K562 (cell line): Measurements from ENCODE around the gene PON2. TPM values are rescaled to one million over a fixed set of nuclear protein-coding genes. Genes with fewer than 3 reads are reported as not detected.

ENCODE experiments used
- ATAC-seq: fragments of 200-7000 bp; cut with Tn5 transposase; 3 replicates; pipeline ENCODE4 v1.9.1; 2020; ENCODE audit warnings: moderate library complexity
- BruUV-seq: library from RNA; stranded (reverse); fragments of 400-500 nt; replicated peaks from 2 replicates; lab custom pipeline; 2021; lab: Mats Ljungman, UMichigan
- CTCF ChIA-PET: fragments of 300-600 bp; formaldehyde crosslinking; extraction: SDS; loops from one replicate; lab custom pipeline; 2021; ENCODE audit warnings: low intra/inter-chr PET ratio; lab: Yijun Ruan, JAX
- POLR2A ChIA-PET: fragments of 300-600, 350-650 bp; sonication (Branson Sonifier 250); formaldehyde crosslinking; extraction: SDS; loops from one replicate; lab custom pipeline; 2021; ENCODE audit warnings: antibody characterized with exemption, inconsistent platforms; lab: Yijun Ruan, JAX
- DNase-seq, 4 experiments: peaks; one replicate each; pipeline versions ENCODE4 v3.0.0 to v3.0.0-alpha.2; 2011 to 2018; ENCODE audit warnings: low spot score in 3 of 4, mixed read lengths in 3 of 4; ENCODE audit errors: extremely low read depth in 1 of 4
- FAIRE-seq: peaks from 2 replicates; lab custom pipeline; 2011; peaks lifted over from hg19 to GRCh38; lab: Jason Lieb, UNC
- H2AFZ ChIP-seq: 2 replicates; pipeline ENCODE4 v1.6.0; 2011; ENCODE audit warnings: low read depth, low read length, control low read depth, inconsistent platforms
- H3K27ac ChIP-seq: fragments of 200-600 bp; 3 replicates; pipeline ENCODE4 v1.8.0; 2011; ENCODE audit warnings: low read depth, mild to moderate bottlenecking, control low read depth, inconsistent platforms, low read length, moderate library complexity, mixed read lengths; ENCODE audit errors: extremely low read depth
- H3K27me3 ChIP-seq, 2 experiments: fragments of 300-600 bp in 1 of 2; 2 replicates in 1 of 2; 3 replicates in 1 of 2; pipeline versions ENCODE4 v1.6.0 to v1.8.0; 2011; ENCODE audit warnings: inconsistent platforms in 2 of 2, low read length in 2 of 2, mild to moderate bottlenecking in 1 of 2, mixed read lengths in 1 of 2, moderate library complexity in 1 of 2; ENCODE audit not compliant: control insufficient read depth in 2 of 2, insufficient read depth in 2 of 2
- H3K36me3 ChIP-seq: fragments of 300-600 bp; 3 replicates; pipeline ENCODE4 v1.8.0; 2011; ENCODE audit warnings: mild to moderate bottlenecking, low read length, inconsistent platforms; ENCODE audit not compliant: control insufficient read depth, insufficient read depth
- H3K4me1 ChIP-seq, 2 experiments: fragments of 200-600 bp in 1 of 2; replicated peaks in 1 of 2; 2 replicates in 1 of 2; 3 replicates in 1 of 2; pipeline versions ENCODE4 v1.5.1 to v1.8.0; 2011; ENCODE audit warnings: inconsistent platforms in 2 of 2, low read length in 2 of 2, mild to moderate bottlenecking in 1 of 2, mixed read lengths in 1 of 2, moderate library complexity in 1 of 2; ENCODE audit not compliant: control insufficient read depth in 2 of 2, insufficient read depth in 2 of 2
- H3K4me2 ChIP-seq: 2 replicates; pipeline ENCODE4 v1.6.1; 2011; ENCODE audit warnings: low read length, control low read depth, inconsistent platforms, mixed read lengths; ENCODE audit not compliant: insufficient read depth
- H3K4me3 ChIP-seq: fragments of 200-600 bp; sonication (generic), shearing (Covaris generic); 2 replicates; pipeline ENCODE4 v1.5.1; 2016; ENCODE audit warnings: control low read depth, inconsistent platforms
- H3K79me2 ChIP-seq: fragments of 200-600 bp; 3 replicates; pipeline ENCODE4 v1.8.0; 2011; ENCODE audit warnings: low read length, inconsistent platforms; ENCODE audit not compliant: control insufficient read depth, insufficient read depth
- H3K9ac ChIP-seq, 2 experiments: 2 replicates each; pipeline versions ENCODE4 v1.6.0 to v1.6.1; 2011; ENCODE audit warnings: low read depth in 2 of 2, low read length in 2 of 2, control low read depth in 1 of 2, inconsistent platforms in 1 of 2, mild to moderate bottlenecking in 1 of 2, mixed read lengths in 1 of 2; ENCODE audit not compliant: insufficient read depth in 1 of 2
- H3K9me1 ChIP-seq: one replicate; pipeline ENCODE4 v1.6.0; 2011; ENCODE audit warnings: inconsistent platforms, mild to moderate bottlenecking, low read length, moderate library complexity; ENCODE audit not compliant: control insufficient read depth, insufficient read depth
- H3K9me3 ChIP-seq: replicated peaks from 2 replicates; pipeline ENCODE4 v1.5.1; 2011; ENCODE audit warnings: low read depth, low read length, inconsistent platforms; ENCODE audit not compliant: control insufficient read depth, insufficient read depth
- H4K20me1 ChIP-seq: replicated peaks from 2 replicates; pipeline ENCODE4 v1.6.1; 2011; ENCODE audit warnings: low read length, inconsistent platforms, mixed read lengths; ENCODE audit not compliant: control insufficient read depth, insufficient read depth
- BRF2 ChIP-seq: IDR thresholded peaks from 3 replicates; pipeline ENCODE4 v1.6.1; 2011; ENCODE audit warnings: borderline replicate concordance, mild to moderate bottlenecking; ENCODE audit not compliant: insufficient read length, insufficient read depth
- CBX3 ChIP-seq, 2 experiments: IDR thresholded peaks; 1 replicate in 1 of 2; 2 replicates in 1 of 2; pipeline ENCODE4 v1.6.1; 2012; ENCODE audit warnings: inconsistent platforms in 2 of 2, low read length in 2 of 2, borderline replicate concordance in 1 of 2, control low read depth in 1 of 2
- E2F8 ChIP-seq: fragments of 450-650 bp; IDR thresholded peaks from 2 replicates; pipeline ENCODE4 v1.7.1; 2018; ENCODE audit warnings: mild to moderate bottlenecking, low read depth; ENCODE audit not compliant: partially characterized antibody
- HNRNPL ChIP-seq: fragments of 200-400 bp; formaldehyde crosslinking; IDR thresholded peaks from 2 replicates; pipeline ENCODE4 v1.6.1; 2017; ENCODE audit warnings: low read depth, mild to moderate bottlenecking, low read length
- HSF4 ChIP-seq: fragments of 250-450 bp; sonication (Bioruptor Pico); IDR thresholded peaks from 2 replicates; pipeline ENCODE4 v2.1.2; 2022; ENCODE audit warnings: mild to moderate bottlenecking, moderate library complexity, borderline replicate concordance
- SIN3B ChIP-seq: fragments of 450-650 bp; IDR thresholded peaks from 2 replicates; pipeline ENCODE4 v1.6.1; 2017; ENCODE audit warnings: low read depth, mild to moderate bottlenecking, moderate library complexity
- SMAD1 ChIP-seq: fragments of 150-350 bp; IDR thresholded peaks from 2 replicates; pipeline ENCODE4 v1.6.1; 2014; ENCODE audit warnings: low read length, low read depth; ENCODE audit not compliant: partially characterized antibody
- ZBED1 ChIP-seq: IDR thresholded peaks from 2 replicates; pipeline ENCODE4 v1.6.1; 2014
- ZKSCAN1 ChIP-seq: fragments of 150-350 bp; IDR thresholded peaks from 2 replicates; pipeline ENCODE4 v1.6.1; 2016; ENCODE audit warnings: low read depth, low read length
- ZNF395 ChIP-seq: fragments of 200-800 bp; sonication (Bioruptor generic); IDR thresholded peaks from 2 replicates; pipeline ENCODE4 v1.6.1; 2017; ENCODE audit warnings: missing genetic modification characterization, missing compliant biosample characterization
- in situ Hi-C: fragments of 300-500 bp; cut with MboI; formaldehyde crosslinking; loops from 4 replicates; pipeline ENCODE4 v1.15.0; 2018; ENCODE audit warnings: inconsistent platforms, mixed read lengths
- intact Hi-C: fragments of 100-400 bp; cut with micrococcal nuclease; formaldehyde crosslinking; loops from 2 replicates; pipeline ENCODE4 v1.14.2; 2022
- polyA plus RNA-seq, 8 experiments: library from polyadenylated mRNA; depleted of rRNA in 4 of 8; stranded (reverse) in 5 of 8; unstranded in 3 of 8; fragments of >200 nt; fragmentation: Nextera tagmentation in 2 of 8; fragmentation: Illumina TruSeq in 1 of 8; extraction: Ambion mirVana in 2 of 8; extraction: Trizol in 1 of 8; gene quantifications; 2 replicates each; pipeline versions ENCODE4 v1.2.1 to v1.2.3, GENCODE V29; 2011 to 2014; ENCODE audit warnings: inconsistent platforms in 1 of 8, missing spikeins in 1 of 8
- total RNA-seq, 7 experiments: library from RNA; depleted of rRNA in 6 of 7; stranded (reverse); fragments of >200 nt in 6 of 7; fragmentation: Illumina TruSeq in 2 of 7; extraction: Trizol in 2 of 7; gene quantifications; 2 replicates each; pipeline versions ENCODE4 v1.2.1 to v1.2.3, GENCODE V29; 2011 to 2021; ENCODE audit warnings: low replicate concordance in 1 of 7
- TF ChIP-seq, protein P1 (sequence below): fragments of 450-650 bp; IDR thresholded peaks from 2 replicates; pipeline ENCODE4 v1.6.1; 2016; ENCODE audit warnings: low read depth, mild to moderate bottlenecking, moderate library complexity

PON2 gene
- total and polyA plus RNA-seq, 9 of the 15 experiments (the other 6 are each of a cell fraction or from before 2014, with no cell fraction given): 8.5 to 30.1 (median 21.9) TPM

- TF ChIP-seq ZNF395 (CRISPR knock-in tag) (no peak), HSF4 (CRISPR knock-in tag) (no peak), SMAD1 (no peak), E2F8 (no peak), ZKSCAN1 (no peak), BRF2 (no peak), ZBED1 (no peak), CBX3 (IDR thresholded peaks at IDR 0.05; ENCODE audit: borderline replicate concordance in 1 of 2, low read length in 2 of 2) (no peak), SIN3B (no peak), HNRNPL (no peak)
- TF ChIP-seq, protein P1, sequence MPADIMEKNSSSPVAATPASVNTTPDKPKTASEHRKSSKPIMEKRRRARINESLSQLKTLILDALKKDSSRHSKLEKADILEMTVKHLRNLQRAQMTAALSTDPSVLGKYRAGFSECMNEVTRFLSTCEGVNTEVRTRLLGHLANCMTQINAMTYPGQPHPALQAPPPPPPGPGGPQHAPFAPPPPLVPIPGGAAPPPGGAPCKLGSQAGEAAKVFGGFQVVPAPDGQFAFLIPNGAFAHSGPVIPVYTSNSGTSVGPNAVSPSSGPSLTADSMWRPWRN: no peak
- no peaks in the 10 kb centered on the region for H3K9me3 ChIP-seq
- no peak overlapping the region for H2AFZ ChIP-seq
- no peaks in the 10 kb centered on the region for H3K9me1 ChIP-seq
- no peak overlapping the region for H3K9ac ChIP-seq
- no peaks in the 10 kb centered on the region for H3K4me1 ChIP-seq
- no peak overlapping the region for H3K27ac ChIP-seq
- H3K36me3 ChIP-seq: peaks cover 8% of the 10 kb centered on the region; the same call in 2 of the 3 replicates
- in situ Hi-C loops: no loop called here
- H3K4me3 ChIP-seq: no peak overlapping the region
- H3K27me3 ChIP-seq: no peaks in the 10 kb centered on the region
- ATAC-seq (no peak), FAIRE-seq (no peak), DNase-seq (no peak)
- BruUV-seq: no TSS peak
- no peaks in the 10 kb centered on the region for H4K20me1 ChIP-seq
- intact Hi-C loops: no loop called here
- no peak overlapping the region for H3K4me2 ChIP-seq
- no peaks in the 10 kb centered on the region for H3K79me2 ChIP-seq
- POLR2A ChIA-PET: interaction anchor here (0.6 kb wide), 1 partner anchor 15 kb away, joined by 3 read pairs; no protein-coding TSS in a partner anchor
- CTCF ChIA-PET: no interaction called here
Observed at GRCh38 chr7:95421847-95422444, 12.9 kb downstream of the PON2 start.
